ENCODE results near the gene SGMS1.

GRCh38 chr10:50600286-50600685 is 23.5 kb downstream of the SGMS1 start:
- TF ChIP-seq CTCF (IDR thresholded peaks at IDR 0.05) (no peak), EZH2phosphoT487 (IDR thresholded peaks at IDR 0.05) (no peak)

Data from neural progenitor cell (in vitro differentiated cells).